ENCODE measurements around the gene NDC1. TPM values are rescaled to one million over a fixed set of nuclear protein-coding genes. Genes with fewer than 3 reads are reported as not detected.
A peak's percentile ranks its signal among the peaks of the same experiment; 100 is the strongest.
"Not testable (repeated sequence)": the region's sequence is repeated elsewhere in the genome, so short reads cannot be mapped to it uniquely, and the experiment has no call there.

Gene NDC1
- total RNA-seq, 1 donor from 2014 or later: 8.6 TPM

- no peak for DNase-seq (ENCODE audit: low spot score)
- Mint-ChIP-seq H3K27ac (ENCODE audit: unreplicated experiment) (no peak overlapping the region), H3K4me1 (ENCODE audit: low read depth) (peaks cover 29% of the 10 kb centered on the region), H3K36me3 (ENCODE audit: low read depth) (no peaks in the 10 kb centered on the region), H3K4me3 (ENCODE audit: unreplicated experiment) (no peak overlapping the region), H3K27me3 (ENCODE audit: low read depth) (no peaks in the 10 kb centered on the region), H3K9me3 (ENCODE audit: low read depth) (no peaks in the 10 kb centered on the region)
- TF ChIP-seq, protein P1, sequence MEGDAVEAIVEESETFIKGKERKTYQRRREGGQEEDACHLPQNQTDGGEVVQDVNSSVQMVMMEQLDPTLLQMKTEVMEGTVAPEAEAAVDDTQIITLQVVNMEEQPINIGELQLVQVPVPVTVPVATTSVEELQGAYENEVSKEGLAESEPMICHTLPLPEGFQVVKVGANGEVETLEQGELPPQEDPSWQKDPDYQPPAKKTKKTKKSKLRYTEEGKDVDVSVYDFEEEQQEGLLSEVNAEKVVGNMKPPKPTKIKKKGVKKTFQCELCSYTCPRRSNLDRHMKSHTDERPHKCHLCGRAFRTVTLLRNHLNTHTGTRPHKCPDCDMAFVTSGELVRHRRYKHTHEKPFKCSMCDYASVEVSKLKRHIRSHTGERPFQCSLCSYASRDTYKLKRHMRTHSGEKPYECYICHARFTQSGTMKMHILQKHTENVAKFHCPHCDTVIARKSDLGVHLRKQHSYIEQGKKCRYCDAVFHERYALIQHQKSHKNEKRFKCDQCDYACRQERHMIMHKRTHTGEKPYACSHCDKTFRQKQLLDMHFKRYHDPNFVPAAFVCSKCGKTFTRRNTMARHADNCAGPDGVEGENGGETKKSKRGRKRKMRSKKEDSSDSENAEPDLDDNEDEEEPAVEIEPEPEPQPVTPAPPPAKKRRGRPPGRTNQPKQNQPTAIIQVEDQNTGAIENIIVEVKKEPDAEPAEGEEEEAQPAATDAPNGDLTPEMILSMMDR (IDR thresholded peaks at IDR 0.05): no peak
These were observed 74.6 kb downstream of the NDC1 start for GRCh38 chr1:53763461-53763860.

DNA sequence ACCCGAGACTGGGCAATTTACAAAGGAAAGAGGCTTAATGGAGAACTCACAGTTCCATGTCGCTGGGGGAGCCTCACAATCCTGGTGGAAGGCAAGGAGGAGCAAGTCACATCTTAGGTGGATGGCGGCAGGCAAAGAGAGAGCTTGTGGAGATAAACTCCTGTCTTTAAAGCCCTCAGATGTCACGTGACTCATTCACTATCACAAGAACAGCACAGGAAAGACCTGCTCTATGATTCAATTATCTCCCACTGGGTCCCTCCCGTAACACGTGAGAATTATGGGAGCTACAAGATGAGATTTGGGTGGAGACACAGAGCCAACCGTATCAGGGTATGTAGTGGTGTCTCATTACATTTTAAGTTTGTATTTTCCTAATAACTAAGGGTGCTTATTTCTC lies 77.6 kb downstream of the NDC1 start:
- not testable (repeated sequence) for H3K27me3 Mint-ChIP-seq (ENCODE audit: low read depth); DNase-seq (ENCODE audit: low spot score); H3K36me3 Mint-ChIP-seq (ENCODE audit: low read depth); H3K9me3 Mint-ChIP-seq (ENCODE audit: low read depth); H3K4me1 Mint-ChIP-seq (ENCODE audit: low read depth); H3K4me3 Mint-ChIP-seq (ENCODE audit: unreplicated experiment); H3K27ac Mint-ChIP-seq (ENCODE audit: unreplicated experiment)

DNA sequence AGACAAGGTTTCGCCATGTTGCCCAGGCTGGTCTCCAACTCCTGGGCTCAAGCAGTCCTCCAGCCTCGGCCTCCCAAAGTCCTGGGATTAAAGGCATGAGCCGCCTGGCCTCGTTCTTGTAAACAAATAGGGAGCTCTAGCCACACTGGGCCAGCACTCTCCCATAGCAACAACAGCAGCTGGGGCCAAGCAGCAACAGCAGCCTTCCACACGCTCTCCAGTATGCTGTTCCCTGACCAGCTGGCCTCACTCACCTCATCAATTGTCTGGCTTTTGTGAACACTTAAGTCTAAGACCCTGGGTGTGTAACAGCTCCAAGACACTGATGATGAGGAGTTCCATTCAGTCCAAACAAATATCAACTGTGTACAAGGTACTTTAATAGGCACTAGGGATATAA lies 82.2 kb downstream of the NDC1 start:
- no peaks in the 10 kb centered on the region for H3K4me1 Mint-ChIP-seq (ENCODE audit: low read depth)
- peaks cover 3% of the 10 kb centered on the region for H3K27me3 Mint-ChIP-seq (ENCODE audit: low read depth)
- TF ChIP-seq, protein P1 (IDR thresholded peaks at IDR 0.05): no peak
- no peak for DNase-seq (ENCODE audit: low spot score)
- H3K4me3 Mint-ChIP-seq (ENCODE audit: unreplicated experiment): no peak overlapping the region
- no peaks in the 10 kb centered on the region for H3K36me3 Mint-ChIP-seq (ENCODE audit: low read depth)
- no peak overlapping the region for H3K27ac Mint-ChIP-seq (ENCODE audit: unreplicated experiment)
- H3K9me3 Mint-ChIP-seq (ENCODE audit: low read depth): no peaks in the 10 kb centered on the region

- Mint-ChIP-seq H3K27ac (ENCODE audit: unreplicated experiment) (no peak overlapping the region), H3K36me3 (ENCODE audit: low read depth) (no peaks in the 10 kb centered on the region), H3K9me3 (ENCODE audit: low read depth) (no peaks in the 10 kb centered on the region), H3K27me3 (ENCODE audit: low read depth) (peaks cover 5% of the 10 kb centered on the region), H3K4me1 (ENCODE audit: low read depth) (no peaks in the 10 kb centered on the region), H3K4me3 (ENCODE audit: unreplicated experiment) (no peak overlapping the region)
- TF ChIP-seq, protein P1 (IDR thresholded peaks at IDR 0.05): peak; percentile 94
- no peak for DNase-seq (ENCODE audit: low spot score)
These were observed 83.4 kb downstream of the NDC1 start for GRCh38 chr1:53754484-53755312.

DNA sequence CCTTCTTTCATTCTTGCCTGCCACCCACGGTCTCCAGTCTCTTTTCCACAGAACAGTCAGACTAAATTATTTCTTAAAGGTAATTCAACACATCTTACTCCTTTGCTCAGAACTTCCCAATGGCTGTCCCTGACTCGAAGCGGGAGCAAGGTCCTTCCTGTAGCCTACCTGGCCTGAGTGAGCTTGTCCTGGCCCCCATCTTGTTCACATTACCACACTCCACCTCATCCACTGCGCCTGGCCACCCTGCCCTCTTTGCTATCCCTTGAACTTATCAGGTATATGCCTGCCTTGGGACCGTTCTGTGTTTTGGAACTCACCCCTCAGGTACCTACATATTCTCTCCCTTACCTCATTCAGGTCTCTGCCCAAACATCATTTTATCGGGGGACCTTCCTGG lies 85.8 kb downstream of the NDC1 start:
- H3K4me3 Mint-ChIP-seq (ENCODE audit: unreplicated experiment): no peak overlapping the region
- TF ChIP-seq, protein P1 (IDR thresholded peaks at IDR 0.05): no peak
- H3K27me3 Mint-ChIP-seq (ENCODE audit: low read depth): peaks cover 15% of the 10 kb centered on the region
- DNase-seq (ENCODE audit: low spot score): no peak
- H3K36me3 Mint-ChIP-seq (ENCODE audit: low read depth): peaks cover 5% of the 10 kb centered on the region
- no peak overlapping the region for H3K27ac Mint-ChIP-seq (ENCODE audit: unreplicated experiment)
- no peaks in the 10 kb centered on the region for H3K9me3 Mint-ChIP-seq (ENCODE audit: low read depth)
- H3K4me1 Mint-ChIP-seq (ENCODE audit: low read depth): no peaks in the 10 kb centered on the region

DNA sequence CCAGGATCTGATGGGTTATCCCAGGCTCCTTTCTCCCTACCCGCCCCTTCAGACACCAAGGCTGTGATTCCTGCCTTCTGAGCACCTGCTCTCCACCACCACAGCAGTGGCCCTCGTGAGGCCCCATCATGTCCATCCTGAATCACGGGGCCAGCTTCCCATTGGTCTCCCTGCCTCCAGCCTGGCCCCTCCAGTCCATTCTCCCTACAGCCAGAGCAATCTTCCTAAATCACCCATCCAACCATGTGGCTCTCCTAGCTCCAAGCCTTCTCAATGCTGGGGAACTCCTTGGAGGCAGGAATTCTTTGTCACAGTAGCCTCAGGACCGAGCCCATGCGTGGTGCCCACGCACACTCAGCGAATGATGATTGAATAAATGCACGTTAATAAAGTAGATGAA lies 90.3 kb downstream of the NDC1 start:
- no peak overlapping the region for H3K4me3 Mint-ChIP-seq (ENCODE audit: unreplicated experiment)
- H3K36me3 Mint-ChIP-seq (ENCODE audit: low read depth): peaks cover 6% of the 10 kb centered on the region
- TF ChIP-seq, protein P1 (IDR thresholded peaks at IDR 0.05): no peak
- peaks cover 7% of the 10 kb centered on the region for H3K9me3 Mint-ChIP-seq (ENCODE audit: low read depth)
- peaks cover 15% of the 10 kb centered on the region for H3K27me3 Mint-ChIP-seq (ENCODE audit: low read depth)
- no peaks in the 10 kb centered on the region for H3K4me1 Mint-ChIP-seq (ENCODE audit: low read depth)
- no peak overlapping the region for H3K27ac Mint-ChIP-seq (ENCODE audit: unreplicated experiment)
- no peak for DNase-seq (ENCODE audit: low spot score)
